Astrocyte of the spinal cord (primary cell): ENCODE data around the gene MAPKAPK5.
"Not testable (repeated sequence)": the region's sequence is repeated elsewhere in the genome, so short reads cannot be mapped to it uniquely, and the experiment has no call there.

Source experiments
- DNase-seq: peaks from one replicate; pipeline ENCODE4 v3.0.0; 2011; ENCODE audit warnings: low read depth, low spot score
- H3K4me3 ChIP-seq: 2 replicates; pipeline ENCODE4 v1.5.1; 2011; ENCODE audit warnings: low read depth, mild to moderate bottlenecking, low read length, moderate library complexity
- in situ Hi-C: cut with HindIII; loops from 2 replicates; pipeline ENCODE4 v1.10.0; 2017; ENCODE audit warnings: low sequenced_read_pairs
- TF ChIP-seq, protein P1 (sequence below): IDR thresholded peaks from 2 replicates; pipeline ENCODE4 v1.5.1; 2012; ENCODE audit warnings: low read depth, mild to moderate bottlenecking, low read length, inconsistent platforms

Gene MAPKAPK5

DNA sequence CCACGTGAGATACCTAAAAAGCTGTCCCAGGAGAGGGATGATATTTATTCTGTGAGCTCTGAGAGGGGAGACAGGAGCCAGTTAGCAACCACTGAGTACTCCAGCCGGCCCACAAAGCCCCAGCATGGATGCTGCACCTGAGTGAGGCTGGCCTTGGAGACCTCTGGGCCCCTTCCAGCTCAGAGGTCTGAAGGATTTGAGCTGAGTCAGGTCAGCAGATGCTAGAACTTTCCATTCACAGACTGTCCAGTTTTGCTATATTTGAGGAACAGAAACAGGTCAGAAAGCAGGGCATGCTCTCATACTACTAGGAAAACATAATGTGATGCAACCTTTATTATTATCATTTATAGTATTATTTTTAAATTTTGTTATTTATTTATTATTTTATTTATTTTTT lies 15.0 kb upstream of the MAPKAPK5 start:
- in situ Hi-C loops = no loop called here
- no peak for DNase-seq

DNA sequence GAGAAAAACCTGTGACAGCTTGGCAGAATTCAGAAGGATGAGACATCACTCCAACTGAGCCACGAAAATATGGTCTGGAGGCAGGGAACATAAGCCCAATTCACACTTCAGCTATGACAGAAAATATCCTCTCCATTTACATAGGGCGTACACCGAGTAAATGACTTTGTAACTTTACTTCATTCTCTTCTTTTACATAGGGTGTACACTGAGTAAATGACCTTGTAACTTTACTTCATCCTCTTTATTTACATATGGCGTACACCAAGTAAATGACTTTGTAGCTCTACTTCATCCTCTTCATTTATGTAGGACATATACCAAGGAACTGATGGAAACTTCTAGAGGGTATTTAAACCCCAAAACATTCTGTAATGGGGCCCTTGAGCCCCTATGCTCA lies 14.1 kb upstream of the MAPKAPK5 start:
- no peak for DNase-seq
- TF ChIP-seq, protein P1, sequence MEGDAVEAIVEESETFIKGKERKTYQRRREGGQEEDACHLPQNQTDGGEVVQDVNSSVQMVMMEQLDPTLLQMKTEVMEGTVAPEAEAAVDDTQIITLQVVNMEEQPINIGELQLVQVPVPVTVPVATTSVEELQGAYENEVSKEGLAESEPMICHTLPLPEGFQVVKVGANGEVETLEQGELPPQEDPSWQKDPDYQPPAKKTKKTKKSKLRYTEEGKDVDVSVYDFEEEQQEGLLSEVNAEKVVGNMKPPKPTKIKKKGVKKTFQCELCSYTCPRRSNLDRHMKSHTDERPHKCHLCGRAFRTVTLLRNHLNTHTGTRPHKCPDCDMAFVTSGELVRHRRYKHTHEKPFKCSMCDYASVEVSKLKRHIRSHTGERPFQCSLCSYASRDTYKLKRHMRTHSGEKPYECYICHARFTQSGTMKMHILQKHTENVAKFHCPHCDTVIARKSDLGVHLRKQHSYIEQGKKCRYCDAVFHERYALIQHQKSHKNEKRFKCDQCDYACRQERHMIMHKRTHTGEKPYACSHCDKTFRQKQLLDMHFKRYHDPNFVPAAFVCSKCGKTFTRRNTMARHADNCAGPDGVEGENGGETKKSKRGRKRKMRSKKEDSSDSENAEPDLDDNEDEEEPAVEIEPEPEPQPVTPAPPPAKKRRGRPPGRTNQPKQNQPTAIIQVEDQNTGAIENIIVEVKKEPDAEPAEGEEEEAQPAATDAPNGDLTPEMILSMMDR = no peak
- no peak overlapping the region for H3K4me3 ChIP-seq
- in situ Hi-C loops = no loop called here

More for the DNA sequence above, 15.0 kb upstream of the MAPKAPK5 start:
- TF ChIP-seq, protein P1 = no peak
- H3K4me3 ChIP-seq = no peak overlapping the region

DNA sequence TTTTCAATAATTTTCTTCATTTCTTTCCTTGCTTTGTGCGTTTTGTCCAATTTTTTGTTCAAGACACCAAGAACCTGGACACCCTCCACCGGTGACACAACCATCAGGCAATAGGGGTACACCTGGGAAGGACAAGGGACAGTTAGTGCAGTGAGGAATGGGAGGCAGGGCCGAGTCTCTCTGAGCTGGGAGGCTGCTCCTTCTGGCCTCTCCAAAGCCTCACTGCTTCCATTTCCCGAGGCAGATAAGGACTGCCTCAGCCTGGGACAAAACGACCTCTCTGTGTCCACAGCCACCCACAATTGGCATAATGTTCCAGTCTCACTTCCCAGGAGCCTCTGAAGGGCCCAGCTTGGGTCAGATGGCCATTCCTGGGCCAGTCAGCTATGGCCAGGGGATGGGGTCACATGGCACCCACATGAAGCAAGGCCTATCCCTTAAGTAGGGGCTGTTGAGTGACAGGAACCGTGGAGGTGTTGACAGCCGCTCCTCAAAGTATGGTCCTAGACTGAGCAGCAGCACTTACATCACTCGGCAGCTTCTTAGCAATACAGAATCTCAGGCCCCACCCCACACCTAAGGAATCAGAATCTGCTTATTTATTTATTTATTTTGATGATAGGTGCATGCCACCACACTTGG lies 13.6 kb upstream of the MAPKAPK5 start:
- DNase-seq = no peak
- no peak overlapping the region for H3K4me3 ChIP-seq
- in situ Hi-C loops = no loop called here
- TF ChIP-seq, protein P1 = no peak

DNA sequence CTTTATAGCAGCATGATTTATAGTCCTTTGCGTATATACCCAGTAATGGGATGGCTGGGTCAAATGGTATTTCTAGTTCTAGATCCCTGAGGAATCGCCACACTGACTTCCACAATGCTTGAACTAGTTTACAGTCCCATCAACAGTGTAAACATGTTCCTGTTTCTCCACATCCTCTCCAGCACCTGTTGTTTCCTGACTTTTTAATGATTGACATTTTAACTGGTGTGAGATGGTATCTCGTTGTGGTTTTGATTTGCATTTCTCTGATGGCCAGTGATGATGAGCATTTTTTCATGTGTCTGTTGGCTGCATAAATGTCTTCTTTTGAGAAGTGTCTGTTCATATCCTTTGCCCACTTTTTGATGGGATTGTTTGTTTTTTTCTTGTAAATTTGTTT lies 12.4 kb upstream of the MAPKAPK5 start:
- in situ Hi-C loops, DNase-seq, H3K4me3 ChIP-seq: not testable (repeated sequence)

DNA sequence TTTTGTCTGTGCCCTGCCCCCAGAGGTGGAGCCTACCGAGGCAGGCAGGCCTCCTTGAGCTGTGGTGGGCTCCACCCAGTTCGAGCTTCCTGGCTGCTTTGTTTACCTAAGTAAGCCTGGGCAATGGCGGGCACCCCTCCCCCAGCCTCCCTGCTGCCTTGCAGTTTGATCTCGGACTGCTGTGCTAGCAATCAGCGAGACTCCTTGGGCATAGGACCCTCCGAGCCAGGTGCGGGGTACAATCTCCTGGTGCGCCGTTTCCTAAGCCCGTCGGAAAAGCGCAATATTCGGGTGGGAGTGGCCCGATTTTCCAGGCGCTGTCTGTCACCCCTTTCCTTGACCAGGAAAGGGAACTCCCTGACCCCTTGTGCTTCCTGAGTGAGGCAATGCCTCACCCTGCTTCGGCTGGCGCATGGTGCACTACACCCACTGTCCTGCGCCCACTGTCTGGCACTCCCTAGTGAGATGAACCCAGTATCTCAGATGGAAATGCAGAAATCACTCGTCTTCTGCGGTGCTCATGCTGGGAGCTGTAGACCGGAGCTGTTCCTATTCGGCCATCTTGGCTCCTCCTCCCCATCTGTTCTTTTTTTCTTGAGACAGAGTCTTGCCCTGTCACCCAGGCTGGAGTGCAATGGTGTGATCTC lies 7.2 kb upstream of the MAPKAPK5 start:
- DNase-seq, in situ Hi-C loops, H3K4me3 ChIP-seq: not testable (repeated sequence)

DNA sequence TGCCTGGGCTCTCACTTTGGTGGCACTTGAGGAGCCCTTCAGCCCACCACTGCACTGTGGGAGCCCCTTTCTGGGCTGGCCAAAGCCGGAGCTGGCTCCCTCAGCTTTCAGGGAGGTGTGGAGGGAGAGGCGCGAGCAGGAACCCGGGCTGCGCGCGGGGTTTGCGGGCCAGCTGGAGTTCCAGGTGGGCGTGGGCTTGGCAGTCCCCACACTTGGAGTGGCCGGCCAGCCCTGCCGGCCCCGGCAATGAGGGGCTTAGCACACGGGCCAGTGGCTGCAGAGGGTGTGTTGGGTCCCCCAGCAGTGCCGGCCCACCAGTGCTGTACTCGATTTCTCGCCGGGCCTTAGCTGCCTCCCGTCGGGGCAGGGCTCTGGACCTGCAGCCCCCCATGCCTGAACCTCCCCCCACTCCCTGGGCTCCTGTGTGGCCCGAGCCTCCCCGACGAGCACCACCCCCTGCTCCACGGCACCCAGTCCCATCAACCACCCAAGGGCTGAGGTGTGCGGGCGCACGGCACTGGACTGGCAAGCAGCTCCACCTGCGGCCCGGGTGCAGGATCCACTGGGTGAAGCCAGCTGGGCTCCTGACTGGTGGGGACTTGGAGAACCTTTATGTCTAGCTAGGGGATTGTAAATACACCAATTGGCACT lies 6.4 kb upstream of the MAPKAPK5 start:
- H3K4me3 ChIP-seq, DNase-seq, in situ Hi-C loops: not testable (repeated sequence)

DNA sequence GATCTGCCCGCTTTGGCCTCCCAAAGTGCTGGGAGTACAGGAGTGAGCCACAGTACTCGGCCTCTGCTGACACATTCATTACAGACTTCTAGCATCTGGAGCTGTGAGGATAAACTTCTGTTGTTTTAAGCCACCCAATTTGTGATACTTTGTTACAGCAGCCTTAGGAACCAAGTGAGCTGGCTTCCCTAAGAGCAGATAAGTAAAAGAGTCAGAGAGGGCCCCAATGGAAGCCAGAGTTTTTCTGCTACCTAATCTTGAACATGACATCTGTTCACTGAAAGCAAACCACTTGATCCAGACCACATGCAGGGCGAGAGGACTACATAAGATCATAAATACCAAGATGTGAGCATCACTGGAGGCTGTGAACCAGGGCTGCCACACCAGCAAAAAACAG lies 3.7 kb upstream of the MAPKAPK5 start:
- in situ Hi-C loops = no loop called here
- DNase-seq = no peak
- TF ChIP-seq, protein P1 = no peak
- H3K4me3 ChIP-seq = no peak overlapping the region

DNA sequence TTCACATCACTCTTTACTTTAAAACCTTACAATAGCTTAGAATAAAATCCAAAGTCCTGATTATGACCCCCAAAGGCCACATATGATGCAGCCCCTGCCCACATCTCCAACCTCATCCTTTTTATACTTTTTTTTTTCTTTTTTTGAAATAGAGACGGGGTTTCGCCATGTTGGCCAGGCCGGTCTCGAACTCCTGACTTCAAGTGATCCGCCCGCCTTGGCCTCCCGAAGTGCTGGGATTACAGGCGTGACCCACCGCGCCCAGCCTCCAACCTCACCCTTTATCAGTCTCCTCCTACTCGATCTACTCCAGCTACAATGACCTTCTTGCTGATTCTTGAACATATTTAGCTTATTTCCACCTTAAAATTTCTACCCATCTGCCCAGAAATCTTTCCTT lies 1.2 kb upstream of the MAPKAPK5 start:
- TF ChIP-seq, protein P1 = no peak
- in situ Hi-C loops = no loop called here
- no peak for DNase-seq
- peak overlapping the region; percentile 92 for H3K4me3 ChIP-seq
